Suprapubic skin (tissue), 4 donors: Measurements from ENCODE around the gene ALDH7A1. TPM values are rescaled to one million over a fixed set of nuclear protein-coding genes. Genes with fewer than 3 reads are reported as not detected.

Source experiments
- DNase-seq, 2 donors: peaks; one replicate each; pipeline ENCODE4 v3.0.0-alpha.2; 2019; ENCODE audit warnings: low spot score in 2 of 2
- H3K27ac ChIP-seq: fragments of 200-600 bp; sonication (generic); one replicate; pipeline ENCODE4 v1.5.1; 2019
- H3K27me3 ChIP-seq: fragments of 200-600 bp; sonication (generic); one replicate; pipeline ENCODE4 v1.5.1; 2019
- H3K36me3 ChIP-seq: fragments of 200-600 bp; sonication (generic); one replicate; pipeline ENCODE4 v1.5.1; 2019
- H3K4me1 ChIP-seq: fragments of 200-600 bp; sonication (generic); one replicate; pipeline ENCODE4 v1.5.1; 2019
- H3K4me3 ChIP-seq: fragments of 200-600 bp; sonication (generic); one replicate; pipeline ENCODE4 v1.5.1; 2019; ENCODE audit warnings: mild to moderate bottlenecking
- H3K9me3 ChIP-seq: fragments of 200-600 bp; sonication (generic); one replicate; pipeline ENCODE4 v1.5.1; 2019
- CTCF ChIP-seq, 2 donors: fragments of 200-600 bp in 1 of 2; fragments of 450-650 bp in 1 of 2; sonication (generic) in 1 of 2; IDR thresholded peaks; one replicate each; pipeline ENCODE4 v1.5.1; 2016 to 2019; ENCODE audit warnings: antibody characterized with exemption in 2 of 2, mild to moderate bottlenecking in 1 of 2, moderate library complexity in 1 of 2
- EP300 ChIP-seq: sonication (generic); formaldehyde crosslinking; IDR thresholded peaks from one replicate; pipeline ENCODE4 v1.6.1; 2017; ENCODE audit warnings: antibody characterized with exemption
- POLR2A ChIP-seq, 2 donors: fragments of 450-650 bp; IDR thresholded peaks; one replicate each; pipeline ENCODE4 v1.6.1; 2017; ENCODE audit warnings: antibody characterized with exemption in 2 of 2, mild to moderate bottlenecking in 2 of 2, moderate library complexity in 2 of 2
- POLR2AphosphoS5 ChIP-seq, 3 donors: sonication (generic); formaldehyde crosslinking; IDR thresholded peaks; one replicate each; pipeline ENCODE4 v1.6.1; 2017; ENCODE audit warnings: antibody characterized with exemption in 3 of 3
- WGBS: methylation state at CpG from one replicate; pipeline ENCODE4 v1.1.5; 2018; 5-methylcytosine and 5-hydroxymethylcytosine counted together
- total RNA-seq, 4 donors: library from RNA; depleted of rRNA; stranded (reverse); fragments of >200 nt; gene quantifications; one replicate each; pipeline ENCODE4 v1.1.0, GENCODE V29; 2016

The ALDH7A1 gene
- total RNA-seq, 4 donors from 2014 or later = 28.5 to 71.2 (median 43.5) TPM

- WGBS = 74% methylated on average over 4 of the region's 4 CpGs
- H3K4me1 ChIP-seq = peaks cover 29% of the 10 kb centered on the region
Observed at GRCh38 chr5:126513703-126514102, 81.3 kb downstream of the ALDH7A1 start.

GRCh38 chr5:126513302-126513701 is 81.7 kb downstream of the ALDH7A1 start:
- no peak for DNase-seq
- no peak for TF ChIP-seq POLR2AphosphoS5 (IDR thresholded peaks at IDR 0.05)
- TF ChIP-seq POLR2A (IDR thresholded peaks at IDR 0.05) = no peak
- TF ChIP-seq CTCF (IDR thresholded peaks at IDR 0.05) = no peak
- Histone ChIP-seq H3K4me1 (peaks cover 29% of the 10 kb centered on the region), H3K27ac (no peak overlapping the region), H3K4me3 (no peak overlapping the region), H3K9me3 (no peaks in the 10 kb centered on the region), H3K27me3 (no peaks in the 10 kb centered on the region), H3K36me3 (no peaks in the 10 kb centered on the region)
- 75% methylated on average over 2 of the region's 2 CpGs for WGBS

More at GRCh38 chr5:126513703-126514102, 81.3 kb downstream of the ALDH7A1 start:
- Histone ChIP-seq H3K9me3 (no peaks in the 10 kb centered on the region), H3K27me3 (no peaks in the 10 kb centered on the region), H3K4me3 (no peak overlapping the region), H3K36me3 (no peaks in the 10 kb centered on the region), H3K27ac (no peak overlapping the region)
- TF ChIP-seq EP300 (no peak), POLR2A (IDR thresholded peaks at IDR 0.05) (no peak), POLR2AphosphoS5 (IDR thresholded peaks at IDR 0.05) (no peak), CTCF (IDR thresholded peaks at IDR 0.05) (no peak)
- DNase-seq = no peak

GRCh38 chr5:126512451-126512850 is 82.6 kb downstream of the ALDH7A1 start:
- no peak for TF ChIP-seq EP300
- no peak for TF ChIP-seq POLR2AphosphoS5 (IDR thresholded peaks at IDR 0.05)
- no peak for TF ChIP-seq CTCF (IDR thresholded peaks at IDR 0.05)
- no peak for TF ChIP-seq POLR2A (IDR thresholded peaks at IDR 0.05)
- no peak for DNase-seq
- Histone ChIP-seq H3K4me3 (no peak overlapping the region), H3K9me3 (no peaks in the 10 kb centered on the region), H3K27me3 (no peaks in the 10 kb centered on the region), H3K36me3 (no peaks in the 10 kb centered on the region), H3K4me1 (peaks cover 33% of the 10 kb centered on the region), H3K27ac (no peak overlapping the region)
- 88% methylated on average over 3 of the region's 3 CpGs for WGBS

GRCh38 chr5:126511961-126512360 is 83.1 kb downstream of the ALDH7A1 start:
- Histone ChIP-seq H3K4me3 (no peak overlapping the region), H3K4me1 (peaks cover 33% of the 10 kb centered on the region), H3K27ac (no peak overlapping the region), H3K36me3 (no peaks in the 10 kb centered on the region), H3K27me3 (no peaks in the 10 kb centered on the region), H3K9me3 (no peaks in the 10 kb centered on the region)
- WGBS = 100% methylated on average over 1 of the region's 1 CpG
- DNase-seq = no peak
- TF ChIP-seq POLR2A (IDR thresholded peaks at IDR 0.05) = no peak
- TF ChIP-seq POLR2AphosphoS5 (IDR thresholded peaks at IDR 0.05) = no peak
- no peak for TF ChIP-seq CTCF (IDR thresholded peaks at IDR 0.05)
- no peak for TF ChIP-seq EP300

- 84% methylated on average over 5 of the region's 5 CpGs for WGBS
- Histone ChIP-seq H3K27me3 (no peaks in the 10 kb centered on the region), H3K4me3 (no peak overlapping the region), H3K9me3 (no peaks in the 10 kb centered on the region), H3K27ac (peak overlapping the region; percentile 71), H3K4me1 (peaks cover 31% of the 10 kb centered on the region), H3K36me3 (no peaks in the 10 kb centered on the region)
- no peak for DNase-seq
- TF ChIP-seq EP300 = no peak
- TF ChIP-seq POLR2AphosphoS5 (IDR thresholded peaks at IDR 0.05) = no peak
- no peak for TF ChIP-seq CTCF (IDR thresholded peaks at IDR 0.05)
- TF ChIP-seq POLR2A (IDR thresholded peaks at IDR 0.05) = no peak
Observed at GRCh38 chr5:126509339-126509738, 85.7 kb downstream of the ALDH7A1 start.
